NCI-H2227 (cell line): Measurements from ENCODE around the gene METTL14.
A peak's percentile ranks its signal among the peaks of the same experiment; 100 is the strongest.
"Not testable (repeated sequence)": the region's sequence is repeated elsewhere in the genome, so short reads cannot be mapped to it uniquely, and the experiment has no call there.

ENCODE experiments used
- DNase-seq: peaks from one replicate; lab custom pipeline; 2025; ENCODE audit not compliant: unreplicated experiment; lab: John Stamatoyannopoulos, UW

Gene METTL14

GRCh38 chr4:118684873-118685811 lies at the start of gene METTL14:
Gene METTL14, plus strand, starts transcription at chr4:118685392. Its CDS starts 143 bp downstream, at chr4:118685535.
- peak; percentile 94 for DNase-seq

- DNase-seq: not testable (repeated sequence)
These were observed 49.1 kb upstream of the METTL14 start for GRCh38 chr4:118636126-118636525.

GRCh38 chr4:118664665-118665064 lies 20.5 kb upstream of the METTL14 start:
- DNase-seq: not testable (repeated sequence)

- DNase-seq: not testable (repeated sequence)
These were observed 16.0 kb upstream of the METTL14 start for GRCh38 chr4:118669220-118669619.

- not testable (repeated sequence) for DNase-seq
These were observed 14.2 kb upstream of the METTL14 start for GRCh38 chr4:118670968-118671367.

GRCh38 chr4:118676128-118676527 lies 9.1 kb upstream of the METTL14 start:
- DNase-seq: no peak

- DNase-seq: no peak
These were observed 4.4 kb upstream of the METTL14 start for GRCh38 chr4:118680808-118681207.

- DNase-seq: peak; percentile 28
These were observed 2.3 kb upstream of the METTL14 start for GRCh38 chr4:118682928-118683327.

GRCh38 chr4:118683513-118683912 lies 1.7 kb upstream of the METTL14 start:
- DNase-seq: peak; percentile 17

- no peak for DNase-seq
These were observed 17.9 kb downstream of the METTL14 start for GRCh38 chr4:118703118-118703517.

GRCh38 chr4:118711052-118711451 lies 25.9 kb downstream of the METTL14 start:
- DNase-seq: no peak

GRCh38 chr4:118712872-118713271 lies 27.7 kb downstream of the METTL14 start:
- no peak for DNase-seq

- DNase-seq: no peak
These were observed 29.5 kb downstream of the METTL14 start for GRCh38 chr4:118714682-118715081.

- DNase-seq: no peak
These were observed 31.1 kb downstream of the METTL14 start for GRCh38 chr4:118716304-118716703.

- no peak for DNase-seq
These were observed 33.4 kb downstream of the METTL14 start for GRCh38 chr4:118718511-118719170.

GRCh38 chr4:118721752-118722151 lies 36.6 kb downstream of the METTL14 start:
- DNase-seq: no peak

GRCh38 chr4:118723369-118723768 lies 38.2 kb downstream of the METTL14 start:
- DNase-seq: no peak

GRCh38 chr4:118727360-118727759 lies 42.2 kb downstream of the METTL14 start:
- DNase-seq: no peak

GRCh38 chr4:118729287-118730286 lies 44.4 kb downstream of the METTL14 start:
- no peak for DNase-seq

- DNase-seq: no peak
These were observed 45.5 kb downstream of the METTL14 start for GRCh38 chr4:118730683-118731082.
